Measurements from ENCODE around the gene DDX11.
"Not testable (repeated sequence)": the region's sequence is repeated elsewhere in the genome, so short reads cannot be mapped to it uniquely, and the experiment has no call there.

Gene DDX11

GRCh38 chr12:31100503-31101208 is 27.0 kb downstream of the DDX11 start:
- DNase-seq: peak; percentile 63

GRCh38 chr12:31102125-31102524 is 28.5 kb downstream of the DDX11 start:
- DNase-seq: peak; percentile 53

GRCh38 chr12:31102596-31102995 is 28.9 kb downstream of the DDX11 start:
- DNase-seq: not testable (repeated sequence)

GRCh38 chr12:31103561-31103975 is 29.9 kb downstream of the DDX11 start:
- DNase-seq: peak; percentile 69

GRCh38 chr12:31104220-31104619 is 30.6 kb downstream of the DDX11 start:
- not testable (repeated sequence) for DNase-seq

- DNase-seq: not testable (repeated sequence)
Observed at GRCh38 chr12:31104773-31105172, 31.1 kb downstream of the DDX11 start.

- no peak for DNase-seq
Observed at GRCh38 chr12:31105668-31106067, 32.0 kb downstream of the DDX11 start.

- DNase-seq: peak; percentile 57
Observed at GRCh38 chr12:31106101-31106803, 32.6 kb downstream of the DDX11 start.

- DNase-seq: not testable (repeated sequence)
Observed at GRCh38 chr12:31109773-31110172, 36.1 kb downstream of the DDX11 start.

- DNase-seq: not testable (repeated sequence)
Observed at GRCh38 chr12:31110263-31110662, 36.6 kb downstream of the DDX11 start.

- not testable (repeated sequence) for DNase-seq
Observed at GRCh38 chr12:31115092-31115601, 41.5 kb downstream of the DDX11 start.

- DNase-seq: not testable (repeated sequence)
Observed at GRCh38 chr12:31116846-31117202, 43.2 kb downstream of the DDX11 start.

- DNase-seq: no peak
Observed at GRCh38 chr12:31117203-31118011, 43.7 kb downstream of the DDX11 start.

GRCh38 chr12:31118347-31119191 is 44.9 kb downstream of the DDX11 start:
- peak; percentile 60 for DNase-seq

GRCh38 chr12:31119192-31119802 is 45.6 kb downstream of the DDX11 start:
- no peak for DNase-seq

- DNase-seq: no peak
Observed at GRCh38 chr12:31119803-31120211, 46.1 kb downstream of the DDX11 start.

GRCh38 chr12:31120392-31121008 is 46.8 kb downstream of the DDX11 start:
- DNase-seq: no peak

GRCh38 chr12:31121022-31121728 is 47.5 kb downstream of the DDX11 start:
- not testable (repeated sequence) for DNase-seq

- no peak for DNase-seq
Observed at GRCh38 chr12:31122481-31122880, 48.8 kb downstream of the DDX11 start.

- DNase-seq: not testable (repeated sequence)
Observed at GRCh38 chr12:31124158-31124557, 50.5 kb downstream of the DDX11 start.

GRCh38 chr12:31125171-31125570 is 51.5 kb downstream of the DDX11 start:
- not testable (repeated sequence) for DNase-seq
